Measurements from ENCODE around the gene UBE2R2.
"Not testable (repeated sequence)": the region's sequence is repeated elsewhere in the genome, so short reads cannot be mapped to it uniquely, and the experiment has no call there.

UBE2R2 gene

GRCh38 chr9:33820231-33820745, 3.3 kb downstream of the UBE2R2 start:
- H3K4me3 ChIP-seq (ENCODE audit: low read depth, low read length): no peak overlapping the region; the same call in 1 of the 2 replicates
- DNase-seq (ENCODE audit: low read depth): no peak
- TF ChIP-seq CTCF (IDR thresholded peaks at IDR 0.05; ENCODE audit: low read depth, low read length, missing control alignments): no peak

- no peak for DNase-seq (ENCODE audit: low read depth)
- no peak overlapping the region for H3K4me3 ChIP-seq (ENCODE audit: low read depth, low read length)
- TF ChIP-seq CTCF (IDR thresholded peaks at IDR 0.05; ENCODE audit: low read depth, low read length, missing control alignments): no peak
Measured at GRCh38 chr9:33823801-33824200, 6.8 kb downstream of the UBE2R2 start.

GRCh38 chr9:33827285-33827684, 10.3 kb downstream of the UBE2R2 start:
- DNase-seq (ENCODE audit: low read depth); H3K4me3 ChIP-seq (ENCODE audit: low read depth, low read length): not testable (repeated sequence)

- DNase-seq (ENCODE audit: low read depth); H3K4me3 ChIP-seq (ENCODE audit: low read depth, low read length): not testable (repeated sequence)
Measured at GRCh38 chr9:33829641-33830230, 12.8 kb downstream of the UBE2R2 start.

- no peak for TF ChIP-seq CTCF (IDR thresholded peaks at IDR 0.05; ENCODE audit: low read depth, low read length, missing control alignments)
- no peak for DNase-seq (ENCODE audit: low read depth)
- no peak overlapping the region for H3K4me3 ChIP-seq (ENCODE audit: low read depth, low read length)
Measured at GRCh38 chr9:33835625-33836260, 18.8 kb downstream of the UBE2R2 start.

- DNase-seq (ENCODE audit: low read depth): not testable (repeated sequence)
Measured at GRCh38 chr9:33836261-33836660, 19.3 kb downstream of the UBE2R2 start.

GRCh38 chr9:33837138-33837537, 20.2 kb downstream of the UBE2R2 start:
- DNase-seq (ENCODE audit: low read depth): no peak
- no peak for TF ChIP-seq CTCF (IDR thresholded peaks at IDR 0.05; ENCODE audit: low read depth, low read length, missing control alignments)
- H3K4me3 ChIP-seq (ENCODE audit: low read depth, low read length): no peak overlapping the region

More at GRCh38 chr9:33836261-33836660, 19.3 kb downstream of the UBE2R2 start:
- H3K4me3 ChIP-seq (ENCODE audit: low read depth, low read length): not testable (repeated sequence)

- DNase-seq (ENCODE audit: low read depth): no peak
- TF ChIP-seq CTCF (IDR thresholded peaks at IDR 0.05; ENCODE audit: low read depth, low read length, missing control alignments): no peak
Measured at GRCh38 chr9:33840381-33840780, 23.4 kb downstream of the UBE2R2 start.

More at GRCh38 chr9:33840381-33840780, 23.4 kb downstream of the UBE2R2 start:
- H3K4me3 ChIP-seq (ENCODE audit: low read depth, low read length): no peak overlapping the region

All from GM12864 (cell line).